ENCODE measurements around the gene MICU1. TPM values are rescaled to one million over a fixed set of nuclear protein-coding genes. Genes with fewer than 3 reads are reported as not detected.

The MICU1 gene
- total and polyA plus RNA-seq, 10 of the 15 experiments (the other 5 are each of a cell fraction or from before 2014, with no cell fraction given) = 18.2 to 36.4 (median 22.2) TPM

- no peak for TF ChIP-seq REST (IDR thresholded peaks at IDR 0.05; ENCODE audit: low read depth, low read length)
- TF ChIP-seq, protein P1, sequence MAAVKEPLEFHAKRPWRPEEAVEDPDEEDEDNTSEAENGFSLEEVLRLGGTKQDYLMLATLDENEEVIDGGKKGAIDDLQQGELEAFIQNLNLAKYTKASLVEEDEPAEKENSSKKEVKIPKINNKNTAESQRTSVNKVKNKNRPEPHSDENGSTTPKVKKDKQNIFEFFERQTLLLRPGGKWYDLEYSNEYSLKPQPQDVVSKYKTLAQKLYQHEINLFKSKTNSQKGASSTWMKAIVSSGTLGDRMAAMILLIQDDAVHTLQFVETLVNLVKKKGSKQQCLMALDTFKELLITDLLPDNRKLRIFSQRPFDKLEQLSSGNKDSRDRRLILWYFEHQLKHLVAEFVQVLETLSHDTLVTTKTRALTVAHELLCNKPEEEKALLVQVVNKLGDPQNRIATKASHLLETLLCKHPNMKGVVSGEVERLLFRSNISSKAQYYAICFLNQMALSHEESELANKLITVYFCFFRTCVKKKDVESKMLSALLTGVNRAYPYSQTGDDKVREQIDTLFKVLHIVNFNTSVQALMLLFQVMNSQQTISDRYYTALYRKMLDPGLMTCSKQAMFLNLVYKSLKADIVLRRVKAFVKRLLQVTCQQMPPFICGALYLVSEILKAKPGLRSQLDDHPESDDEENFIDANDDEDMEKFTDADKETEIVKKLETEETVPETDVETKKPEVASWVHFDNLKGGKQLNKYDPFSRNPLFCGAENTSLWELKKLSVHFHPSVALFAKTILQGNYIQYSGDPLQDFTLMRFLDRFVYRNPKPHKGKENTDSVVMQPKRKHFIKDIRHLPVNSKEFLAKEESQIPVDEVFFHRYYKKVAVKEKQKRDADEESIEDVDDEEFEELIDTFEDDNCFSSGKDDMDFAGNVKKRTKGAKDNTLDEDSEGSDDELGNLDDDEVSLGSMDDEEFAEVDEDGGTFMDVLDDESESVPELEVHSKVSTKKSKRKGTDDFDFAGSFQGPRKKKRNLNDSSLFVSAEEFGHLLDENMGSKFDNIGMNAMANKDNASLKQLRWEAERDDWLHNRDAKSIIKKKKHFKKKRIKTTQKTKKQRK (IDR thresholded peaks at IDR 0.05; ENCODE audit: low read depth, low read length) = no peak
- TF ChIP-seq NR2C2 (IDR thresholded peaks at IDR 0.05; ENCODE audit: borderline replicate concordance, control insufficient read depth, insufficient read length, low read depth) = no peak
- no peak for TF ChIP-seq CBX5 (IDR thresholded peaks at IDR 0.05; ENCODE audit: low read depth)
- TF ChIP-seq HCFC1 (IDR thresholded peaks at IDR 0.05; ENCODE audit: low read length) = no peak
Observed at GRCh38 chr10:72416661-72417060, 209.2 kb downstream of the MICU1 start (continued).

DNA sequence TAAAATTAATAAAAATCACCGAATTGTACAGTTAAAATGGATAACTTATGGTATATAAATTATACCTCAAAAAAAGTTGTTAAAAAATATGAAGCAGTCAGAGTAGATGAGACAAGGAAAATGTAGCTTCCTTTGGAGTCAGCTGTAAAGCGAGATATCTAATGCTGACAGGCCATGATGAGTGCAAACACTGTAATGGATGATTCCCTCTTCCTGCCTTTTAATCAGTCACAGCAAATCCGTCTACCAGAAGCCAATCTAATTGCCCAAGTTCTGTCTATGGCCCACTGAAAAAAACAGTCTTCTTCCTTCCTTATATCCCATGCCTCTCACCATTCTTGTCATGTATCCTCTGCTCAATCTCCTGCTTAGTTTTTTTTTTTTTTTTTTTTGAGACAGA lies 211.2 kb downstream of the MICU1 start:
- Histone ChIP-seq H3K9ac (ENCODE audit: control insufficient read depth, insufficient read depth, low read length) (no peak overlapping the region), H3K4me2 (ENCODE audit: control insufficient read depth, insufficient read depth) (no peak overlapping the region), H3K27me3 (replicated peaks in 1 of 2; ENCODE audit: control insufficient read depth in 2 of 2, insufficient read depth in 2 of 2, low read length in 1 of 2) (no peaks in the 10 kb centered on the region), H3K9me3 (replicated peaks; ENCODE audit: control insufficient read depth, insufficient read depth, low read length) (no peaks in the 10 kb centered on the region), H3K79me2 (ENCODE audit: control insufficient read depth, insufficient read depth, low read length) (no peaks in the 10 kb centered on the region), H2AFZ (ENCODE audit: control insufficient read depth, low read depth, low read length) (no peak overlapping the region), H3K27ac (ENCODE audit: control insufficient read depth, insufficient read depth) (no peak overlapping the region), H3K4me3 (no peak overlapping the region), H4K20me1 (ENCODE audit: control insufficient read depth, insufficient read depth) (no peaks in the 10 kb centered on the region), H3K4me1 (ENCODE audit: control insufficient read depth, insufficient read depth, low read length) (no peaks in the 10 kb centered on the region), H3K36me3 (ENCODE audit: control insufficient read depth in 2 of 2, insufficient read depth in 2 of 2, low read length in 1 of 2) (no peaks in the 10 kb centered on the region)
- ChIA-PET RAD21 (ENCODE audit: unreplicated experiment) (no interaction called here), POLR2A (interaction anchor here (0.7 kb wide), 1 partner anchor 75 kb away, joined by 10 read pairs; no protein-coding TSS in a partner anchor), SMC1A (ENCODE audit: uncharacterized antibody, unreplicated experiment) (no interaction called here), CTCF (no interaction called here)
- 71% methylated on average over 3 of the region's 3 CpGs for WGBS (ENCODE audit: insufficient coverage, insufficient replicate concordance, low lambda C conversion rate, missing lambda C conversion rate)
- intact Hi-C loops (cut with micrococcal nuclease; ENCODE audit: unreplicated experiment) (no loop called here), in situ Hi-C loops (cut with MboI) (no loop called here)
- no TSS peak for BruUV-seq (replicated peaks)
- ATAC-seq = no peak
- no peak for DNase-seq (ENCODE audit: low read depth, low spot score)
- FAIRE-seq = no peak
- TF ChIP-seq REST (IDR thresholded peaks at IDR 0.05; ENCODE audit: low read depth, low read length) (no peak), CBX5 (IDR thresholded peaks at IDR 0.05; ENCODE audit: low read depth) (no peak), FOXK2 (IDR thresholded peaks at IDR 0.05) (no peak), RB1 (IDR thresholded peaks at IDR 0.05; ENCODE audit: borderline replicate concordance) (no peak), MTA2 (IDR thresholded peaks at IDR 0.05; ENCODE audit: low read depth) (no peak), NFXL1 (IDR thresholded peaks at IDR 0.05; ENCODE audit: borderline replicate concordance) (no peak), RCOR1 (conservative IDR thresholded peaks at IDR 0.05; ENCODE audit: low read depth, low read length) (no peak)
- TF ChIP-seq, protein P2, sequence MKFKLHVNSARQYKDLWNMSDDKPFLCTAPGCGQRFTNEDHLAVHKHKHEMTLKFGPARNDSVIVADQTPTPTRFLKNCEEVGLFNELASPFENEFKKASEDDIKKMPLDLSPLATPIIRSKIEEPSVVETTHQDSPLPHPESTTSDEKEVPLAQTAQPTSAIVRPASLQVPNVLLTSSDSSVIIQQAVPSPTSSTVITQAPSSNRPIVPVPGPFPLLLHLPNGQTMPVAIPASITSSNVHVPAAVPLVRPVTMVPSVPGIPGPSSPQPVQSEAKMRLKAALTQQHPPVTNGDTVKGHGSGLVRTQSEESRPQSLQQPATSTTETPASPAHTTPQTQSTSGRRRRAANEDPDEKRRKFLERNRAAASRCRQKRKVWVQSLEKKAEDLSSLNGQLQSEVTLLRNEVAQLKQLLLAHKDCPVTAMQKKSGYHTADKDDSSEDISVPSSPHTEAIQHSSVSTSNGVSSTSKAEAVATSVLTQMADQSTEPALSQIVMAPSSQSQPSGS (IDR thresholded peaks at IDR 0.05; ENCODE audit: low read length) = no peak

Measured in GM12878 (cell line).